Ascending aorta (tissue), 2 donors: ENCODE results near the gene GIPC1. TPM values are rescaled to one million over a fixed set of nuclear protein-coding genes. Genes with fewer than 3 reads are reported as not detected.

Source experiments
- DNase-seq, 2 donors: peaks; one replicate each; pipeline ENCODE4 v3.0.0-alpha.2; 2019; ENCODE audit warnings: low spot score in 2 of 2
- H3K27ac ChIP-seq, 2 donors: fragments of 200-600 bp; sonication (generic); one replicate each; pipeline ENCODE4 v1.5.1; 2016 to 2017; ENCODE audit warnings: mild to moderate bottlenecking in 1 of 2
- H3K27me3 ChIP-seq: fragments of 200-600 bp; sonication (generic); one replicate; pipeline ENCODE4 v1.5.1; 2017
- H3K36me3 ChIP-seq, 2 donors: fragments of 200-600 bp; sonication (generic); one replicate each; pipeline ENCODE4 v1.5.1; 2016
- H3K4me1 ChIP-seq, 2 donors: fragments of 200-600 bp; sonication (generic); one replicate each; pipeline ENCODE4 v1.5.1; 2016 to 2017; ENCODE audit warnings: mild to moderate bottlenecking in 1 of 2
- H3K4me3 ChIP-seq, 2 donors: fragments of 200-600 bp; sonication (generic); one replicate each; pipeline ENCODE4 v1.5.1; 2016 to 2017; ENCODE audit warnings: mild to moderate bottlenecking in 1 of 2
- H3K9me3 ChIP-seq, 2 donors: fragments of 200-600 bp; sonication (generic); one replicate each; pipeline ENCODE4 v1.5.1; 2016
- CTCF ChIP-seq, 3 experiments: fragments of 200-600 bp in 2 of 3; fragments of 450-650 bp in 1 of 3; sonication (generic) in 2 of 3; IDR thresholded peaks; one replicate each; pipeline ENCODE4 v1.5.1; 2016 to 2019; ENCODE audit warnings: antibody characterized with exemption in 3 of 3, mild to moderate bottlenecking in 1 of 3, moderate library complexity in 1 of 3
- intact Hi-C: fragments of 100-400 bp; cut with DNase I; formaldehyde crosslinking; loops from one replicate; pipeline ENCODE4 v1.15.1; 2023
- total RNA-seq: library from RNA; depleted of rRNA; stranded (reverse); fragments of >200 nt; gene quantifications from one replicate; pipeline ENCODE4 v1.1.0, GENCODE V29; 2016

The GIPC1 gene
- total RNA-seq, 1 donor from 2014 or later, result 123 TPM

GRCh38 chr19:14472202-14472938, 23.6 kb downstream of the GIPC1 start:
- no peaks in the 10 kb centered on the region for H3K9me3 ChIP-seq
- peak; percentile 94 to 100 (median 99) for TF ChIP-seq CTCF (IDR thresholded peaks at IDR 0.05)
- H3K4me1 ChIP-seq, result peaks cover 8 to 21% of the 10 kb centered on the region in 2 donors
- H3K27ac ChIP-seq, result no peak overlapping the region
- H3K27me3 ChIP-seq, result peaks cover 4% of the 10 kb centered on the region
- peak in 1 of 2 donors; percentile 79 for DNase-seq
- intact Hi-C loops, result loop anchor here (5.0 kb wide), 3 partner anchors 40 to 335 kb away; partner anchors contain the start of genes ASF1B and PKN1
- peak overlapping the region; percentile 27 to 34 for H3K4me3 ChIP-seq
- peaks cover 34 to 40% of the 10 kb centered on the region in 2 donors for H3K36me3 ChIP-seq

GRCh38 chr19:14471436-14472187, 24.3 kb downstream of the GIPC1 start:
- peaks cover 4% of the 10 kb centered on the region for H3K27me3 ChIP-seq
- H3K4me1 ChIP-seq, result peaks cover 8 to 21% of the 10 kb centered on the region in 2 donors
- no peak for TF ChIP-seq CTCF (IDR thresholded peaks at IDR 0.05)
- no peak overlapping the region for H3K27ac ChIP-seq
- intact Hi-C loops, result loop anchor here (5.0 kb wide), 3 partner anchors 39 to 334 kb away; partner anchors contain the start of genes ASF1B and PKN1
- no peaks in the 10 kb centered on the region for H3K9me3 ChIP-seq
- no peak for DNase-seq
- H3K4me3 ChIP-seq, result peak overlapping the region in 1 of 2 donors; percentile 34
- peaks cover 42 to 48% of the 10 kb centered on the region in 2 donors for H3K36me3 ChIP-seq

GRCh38 chr19:14470031-14470876, 25.7 kb downstream of the GIPC1 start:
- intact Hi-C loops, result loop anchor here (5.0 kb wide), 3 partner anchors 38 to 333 kb away; partner anchors contain the start of genes ASF1B and PKN1
- no peak for TF ChIP-seq CTCF (IDR thresholded peaks at IDR 0.05)
- H3K27ac ChIP-seq, result no peak overlapping the region
- peaks cover 52 to 56% of the 10 kb centered on the region in 2 donors for H3K36me3 ChIP-seq
- H3K4me3 ChIP-seq, result no peak overlapping the region
- H3K9me3 ChIP-seq, result no peaks in the 10 kb centered on the region
- DNase-seq, result no peak
- H3K4me1 ChIP-seq, result peaks cover 8 to 18% of the 10 kb centered on the region in 2 donors
- H3K27me3 ChIP-seq, result peaks cover 4% of the 10 kb centered on the region

- Histone ChIP-seq H3K36me3 (peaks cover 69 to 76% of the 10 kb centered on the region in 2 donors), H3K9me3 (no peaks in the 10 kb centered on the region), H3K4me3 (no peak overlapping the region), H3K27ac (no peak overlapping the region), H3K27me3 (no peaks in the 10 kb centered on the region), H3K4me1 (peaks cover 4 to 6% of the 10 kb centered on the region in 2 donors)
- intact Hi-C loops, result no loop called here
- no peak for TF ChIP-seq CTCF (IDR thresholded peaks at IDR 0.05)
- no peak for DNase-seq
These were observed 28.1 kb downstream of the GIPC1 start for GRCh38 chr19:14467816-14468215.

- no peak overlapping the region for H3K27ac ChIP-seq
- H3K27me3 ChIP-seq, result no peaks in the 10 kb centered on the region
- peaks cover 73 to 80% of the 10 kb centered on the region in 2 donors for H3K36me3 ChIP-seq
- DNase-seq, result no peak
- no peaks in the 10 kb centered on the region for H3K9me3 ChIP-seq
- H3K4me3 ChIP-seq, result no peak overlapping the region
- intact Hi-C loops, result no loop called here
- TF ChIP-seq CTCF (IDR thresholded peaks at IDR 0.05), result no peak
- peaks cover under 1 to 3% of the 10 kb centered on the region in 2 donors for H3K4me1 ChIP-seq
These were observed 28.5 kb downstream of the GIPC1 start for GRCh38 chr19:14467391-14467790.
